H9 (cell line): Measurements from ENCODE around the gene PSMD1. TPM values are rescaled to one million over a fixed set of nuclear protein-coding genes. Genes with fewer than 3 reads are reported as not detected.

ENCODE experiments used
- DNase-seq: peaks from one replicate; pipeline ENCODE4 v3.0.0-alpha.2; 2017
- H2AFZ ChIP-seq: one replicate; pipeline ENCODE4 v1.6.1; 2013; ENCODE audit warnings: mild to moderate bottlenecking, low read length, control low read depth, moderate library complexity
- H2AK5ac ChIP-seq: 2 replicates; pipeline ENCODE4 v1.6.1; 2013; ENCODE audit warnings: low read length, control low read depth, mixed read lengths; ENCODE audit not compliant: insufficient read length
- H2BK120ac ChIP-seq: one replicate; pipeline ENCODE4 v1.6.1; 2013; ENCODE audit warnings: low read depth, mild to moderate bottlenecking, low read length, control low read depth, inconsistent platforms; ENCODE audit not compliant: poor library complexity, severe bottlenecking
- H2BK12ac ChIP-seq: 2 replicates; pipeline ENCODE4 v1.6.1; 2013; ENCODE audit warnings: low read length, control low read depth, mixed read lengths, low read depth; ENCODE audit not compliant: insufficient read length
- H2BK15ac ChIP-seq: 2 replicates; pipeline ENCODE4 v1.6.1; 2013; ENCODE audit warnings: low read depth, low read length, control low read depth
- H2BK20ac ChIP-seq: one replicate; pipeline ENCODE4 v1.6.1; 2013; ENCODE audit warnings: low read depth, mild to moderate bottlenecking, low read length, control low read depth, inconsistent platforms; ENCODE audit not compliant: poor library complexity, severe bottlenecking
- H2BK5ac ChIP-seq: 2 replicates; pipeline ENCODE4 v1.6.1; 2013; ENCODE audit warnings: low read length, control low read depth, mixed read lengths; ENCODE audit not compliant: insufficient read length
- H3K14ac ChIP-seq: 2 replicates; pipeline ENCODE4 v1.6.1; 2013; ENCODE audit warnings: low read length, control low read depth; ENCODE audit not compliant: insufficient read depth
- H3K18ac ChIP-seq: 2 replicates; pipeline ENCODE4 v1.6.1; 2013; ENCODE audit warnings: low read depth, mild to moderate bottlenecking, mixed read lengths, low read length, control low read depth; ENCODE audit not compliant: insufficient read length
- H3K23ac ChIP-seq: 2 replicates; pipeline ENCODE4 v1.6.1; 2013; ENCODE audit warnings: low read length, control low read depth, mixed read lengths, low read depth; ENCODE audit not compliant: insufficient read length
- H3K23me2 ChIP-seq: 2 replicates; pipeline ENCODE4 v1.6.1; 2013; ENCODE audit warnings: low read depth, mild to moderate bottlenecking, mixed read lengths, low read length, control low read depth; ENCODE audit not compliant: insufficient read length, poor library complexity, severe bottlenecking
- H3K27ac ChIP-seq: 2 replicates; pipeline ENCODE4 v1.5.1; 2013; ENCODE audit warnings: low read length, control low read depth, mixed read lengths, low read depth; ENCODE audit not compliant: insufficient read length
- H3K27me3 ChIP-seq: 2 replicates; pipeline ENCODE4 v1.6.1; 2013; ENCODE audit warnings: low read length, control low read depth, inconsistent platforms; ENCODE audit not compliant: insufficient read depth
- H3K4ac ChIP-seq: 2 replicates; pipeline ENCODE4 v1.6.1; 2013; ENCODE audit warnings: low read depth, mild to moderate bottlenecking, control low read depth, inconsistent platforms, low read length, moderate library complexity
- H3K4me1 ChIP-seq: 2 replicates; pipeline ENCODE4 v1.6.1; 2013; ENCODE audit warnings: low read length, control low read depth, inconsistent platforms; ENCODE audit not compliant: insufficient read depth
- H3K4me2 ChIP-seq: 2 replicates; pipeline ENCODE4 v1.6.1; 2013; ENCODE audit warnings: low read length, control low read depth, mixed read lengths; ENCODE audit not compliant: insufficient read length, insufficient read depth
- H3K56ac ChIP-seq: 2 replicates; pipeline ENCODE4 v1.6.1; 2013; ENCODE audit warnings: low read depth, mild to moderate bottlenecking, mixed read lengths, low read length, control low read depth; ENCODE audit not compliant: insufficient read length
- H3K79me1 ChIP-seq: 2 replicates; pipeline ENCODE4 v1.6.1; 2013; ENCODE audit warnings: low read depth, mild to moderate bottlenecking, moderate library complexity, low read length, control low read depth, inconsistent platforms; ENCODE audit not compliant: insufficient read depth, poor library complexity, severe bottlenecking
- H3K79me2 ChIP-seq: 2 replicates; pipeline ENCODE4 v1.6.1; 2013; ENCODE audit warnings: low read length, control low read depth, inconsistent platforms; ENCODE audit not compliant: insufficient read depth
- H3K9ac ChIP-seq: 2 replicates; pipeline ENCODE4 v1.6.1; 2013; ENCODE audit warnings: low read length, control low read depth, mixed read lengths; ENCODE audit not compliant: insufficient read length; ENCODE audit errors: extremely low read depth
- H3K9me3 ChIP-seq: one replicate; pipeline ENCODE4 v1.6.1; 2013; ENCODE audit warnings: low read depth, low read length, inconsistent platforms; ENCODE audit not compliant: control insufficient read depth
- H3T11ph ChIP-seq: one replicate; pipeline ENCODE4 v1.6.1; 2013; ENCODE audit warnings: mild to moderate bottlenecking, low read length, control low read depth, inconsistent platforms
- H4K20me1 ChIP-seq: one replicate; pipeline ENCODE4 v1.6.1; 2013; ENCODE audit not compliant: control insufficient read depth, insufficient read length, insufficient read depth
- H4K5ac ChIP-seq: 2 replicates; pipeline ENCODE4 v1.6.1; 2013; ENCODE audit warnings: low read depth, mild to moderate bottlenecking, mixed read lengths, low read length, control low read depth; ENCODE audit not compliant: insufficient read length
- H4K8ac ChIP-seq: replicated peaks from 2 replicates; pipeline ENCODE4 v1.6.1; 2013; ENCODE audit warnings: low read length, control low read depth, mixed read lengths, low read depth; ENCODE audit not compliant: insufficient read length
- H4K91ac ChIP-seq: 2 replicates; pipeline ENCODE4 v1.6.1; 2013; ENCODE audit warnings: low read depth, mild to moderate bottlenecking, moderate library complexity, mixed read lengths, low read length, control low read depth; ENCODE audit not compliant: insufficient read length
- H3K27ac Mint-ChIP-seq, 3 experiments: 2 replicates in 2 of 3; 3 replicates in 1 of 3; pipeline ENCODE4 v1.8.0; 2020 to 2021; ENCODE audit warnings: mixed read lengths in 3 of 3, mild to moderate bottlenecking in 1 of 3, moderate library complexity in 1 of 3
- H3K27me3 Mint-ChIP-seq: 2 replicates; pipeline ENCODE4 v1.8.0; 2021; ENCODE audit warnings: low read depth, mild to moderate bottlenecking, moderate library complexity, mixed read lengths
- H3K36me3 Mint-ChIP-seq, 3 experiments: 2 replicates in 2 of 3; 3 replicates in 1 of 3; pipeline ENCODE4 v1.8.0; 2020 to 2021; ENCODE audit warnings: low read depth in 3 of 3, mixed read lengths in 3 of 3; ENCODE audit not compliant: insufficient read depth in 1 of 3
- H3K4me1 Mint-ChIP-seq, 2 experiments: 2 replicates each; pipeline ENCODE4 v1.8.0; 2020; ENCODE audit warnings: mixed read lengths in 2 of 2
- H3K4me3 Mint-ChIP-seq, 2 experiments: 2 replicates in 1 of 2; 3 replicates in 1 of 2; pipeline ENCODE4 v1.8.0; 2020 to 2021; ENCODE audit warnings: mild to moderate bottlenecking in 2 of 2, mixed read lengths in 2 of 2, moderate library complexity in 1 of 2
- H3K9me3 Mint-ChIP-seq, 2 experiments: 2 replicates in 1 of 2; 3 replicates in 1 of 2; pipeline ENCODE4 v1.8.0; 2020; ENCODE audit warnings: mild to moderate bottlenecking in 2 of 2, mixed read lengths in 2 of 2, moderate library complexity in 1 of 2
- WGBS: extraction: QIAGEN DNeasy Blood & Tissue Kit; methylation state at CpG from one replicate; pipeline ENCODE4 v1.1.7; 2013; ENCODE audit warnings: missing lambda C conversion rate, low lambda C conversion rate, mixed read lengths; ENCODE audit not compliant: insufficient read length; ENCODE audit errors: extremely low coverage; 5-methylcytosine and 5-hydroxymethylcytosine counted together
- total RNA-seq: library from RNA; stranded (reverse); gene quantifications from 2 replicates; pipeline ENCODE4 v1.2.1, GENCODE V29; 2021
- TF ChIP-seq, protein P1 (sequence below): fragments of 200-600 bp; sonication (generic); conservative IDR thresholded peaks from 3 replicates; pipeline ENCODE4 v1.8.0; 2021; ENCODE audit warnings: antibody characterized with exemption, mild to moderate bottlenecking

Gene PSMD1
- total RNA-seq, 1 experiment from 2014 or later = 166 TPM

DNA sequence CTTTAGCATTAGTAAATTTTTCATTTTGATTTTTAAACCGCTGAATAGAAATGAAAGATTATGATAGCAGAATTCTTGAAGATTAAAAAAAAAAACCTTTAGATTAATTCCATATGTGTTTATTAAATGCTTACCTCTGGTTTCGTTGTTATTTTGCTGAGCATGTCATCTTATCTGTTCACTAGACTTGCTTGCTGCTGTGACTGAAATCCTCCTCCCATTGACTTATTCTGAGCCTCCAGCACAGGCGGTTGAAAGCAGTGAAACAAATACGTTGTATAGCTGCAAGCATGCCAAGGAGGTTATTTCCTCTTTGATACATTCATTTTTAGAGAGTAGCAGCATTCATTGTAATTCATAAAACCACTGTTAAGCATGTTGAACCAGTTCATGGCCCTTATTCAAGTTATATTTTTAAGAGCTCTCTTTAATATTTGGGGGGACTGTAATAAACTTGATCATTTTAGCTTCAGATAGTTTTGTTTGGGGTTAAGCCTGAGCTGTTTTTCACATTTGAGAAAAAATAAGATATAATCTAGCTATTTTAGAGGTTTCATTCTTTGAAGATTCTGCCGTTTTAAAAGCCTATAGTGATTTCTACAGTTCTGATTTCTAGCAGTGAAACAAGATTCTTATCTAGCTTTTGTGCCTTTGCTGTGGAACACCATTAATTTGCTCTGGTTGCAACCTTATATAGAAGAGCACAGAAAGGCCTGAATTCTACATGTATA, 68.3 kb downstream of the PSMD1 start, which contains the start of gene HTR2B:
HTR2B (minus strand) TSS at position 205 of the 731 bp plus-strand sequence. CDS start 1,278 bp downstream, outside the sequence.
- H3K4me1 Mint-ChIP-seq = peaks cover 31 to 35% of the 10 kb centered on the region in 2 experiments
- no peak within 1 kb of the TSS for H3K4me2 ChIP-seq

More for the DNA sequence above, 68.3 kb downstream of the PSMD1 start, which contains the start of gene HTR2B:
- Histone ChIP-seq H3K9ac (no peak within 1 kb of the TSS), H3K56ac (no peak within 1 kb of the TSS), H4K5ac (no peak within 1 kb of the TSS), H4K20me1 (no peaks in the 10 kb centered on the region), H2BK5ac (no peak within 1 kb of the TSS), H3K27ac (no peak within 1 kb of the TSS), H3T11ph (no peak within 1 kb of the TSS), H2BK12ac (no peak within 1 kb of the TSS), H2BK120ac (no peak within 1 kb of the TSS), H3K4me1 (peaks cover 4% of the 10 kb centered on the region; the same call in 1 of the 2 replicates), H4K8ac (no peak within 1 kb of the TSS), H3K79me2 (no peaks in the 10 kb centered on the region), H3K27me3 (no peaks in the 10 kb centered on the region), H3K9me3 (no peaks in the 10 kb centered on the region), H3K23me2 (no peaks in the 10 kb centered on the region), H3K4ac (no peak within 1 kb of the TSS), H3K14ac (no peak within 1 kb of the TSS), H2AK5ac (no peak within 1 kb of the TSS), H2AFZ (no peak within 1 kb of the TSS), H2BK20ac (no peak within 1 kb of the TSS), H4K91ac (no peak within 1 kb of the TSS), H3K23ac (no peak within 1 kb of the TSS), H2BK15ac (no peak within 1 kb of the TSS), H3K79me1 (no peaks in the 10 kb centered on the region), H3K18ac (no peak within 1 kb of the TSS)
- Mint-ChIP-seq H3K27me3 (no peaks in the 10 kb centered on the region), H3K9me3 (no peaks in the 10 kb centered on the region), H3K27ac (no peak within 1 kb of the TSS; a peak in 1 of 7 replicates), H3K36me3 (no peaks in the 10 kb centered on the region), H3K4me3 (no peak within 1 kb of the TSS)
- no peak for DNase-seq
- TF ChIP-seq, protein P1, sequence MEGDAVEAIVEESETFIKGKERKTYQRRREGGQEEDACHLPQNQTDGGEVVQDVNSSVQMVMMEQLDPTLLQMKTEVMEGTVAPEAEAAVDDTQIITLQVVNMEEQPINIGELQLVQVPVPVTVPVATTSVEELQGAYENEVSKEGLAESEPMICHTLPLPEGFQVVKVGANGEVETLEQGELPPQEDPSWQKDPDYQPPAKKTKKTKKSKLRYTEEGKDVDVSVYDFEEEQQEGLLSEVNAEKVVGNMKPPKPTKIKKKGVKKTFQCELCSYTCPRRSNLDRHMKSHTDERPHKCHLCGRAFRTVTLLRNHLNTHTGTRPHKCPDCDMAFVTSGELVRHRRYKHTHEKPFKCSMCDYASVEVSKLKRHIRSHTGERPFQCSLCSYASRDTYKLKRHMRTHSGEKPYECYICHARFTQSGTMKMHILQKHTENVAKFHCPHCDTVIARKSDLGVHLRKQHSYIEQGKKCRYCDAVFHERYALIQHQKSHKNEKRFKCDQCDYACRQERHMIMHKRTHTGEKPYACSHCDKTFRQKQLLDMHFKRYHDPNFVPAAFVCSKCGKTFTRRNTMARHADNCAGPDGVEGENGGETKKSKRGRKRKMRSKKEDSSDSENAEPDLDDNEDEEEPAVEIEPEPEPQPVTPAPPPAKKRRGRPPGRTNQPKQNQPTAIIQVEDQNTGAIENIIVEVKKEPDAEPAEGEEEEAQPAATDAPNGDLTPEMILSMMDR = no peak
- no CpG with 5 or more reads among the region's 5 CpGs for WGBS
